Epithelial cell of proximal tubule (primary cell): Measurements from ENCODE around the gene ZBTB7A. TPM values are rescaled to one million over a fixed set of nuclear protein-coding genes. Genes with fewer than 3 reads are reported as not detected.

Experiments used
- DNase-seq: peaks from one replicate; pipeline ENCODE4 v3.0.0-alpha.2; 2011; ENCODE audit warnings: low read depth
- H3K4me3 ChIP-seq: 2 replicates; pipeline ENCODE4 v1.5.1; 2011; ENCODE audit warnings: low read depth, mild to moderate bottlenecking, low read length
- CTCF ChIP-seq: conservative IDR thresholded peaks from 2 replicates; pipeline ENCODE4 v1.5.1; 2012; ENCODE audit warnings: low read depth, mild to moderate bottlenecking, low read length
- total RNA-seq: library from RNA; depleted of rRNA; stranded (reverse); fragments of >200 nt; gene quantifications from 2 replicates; pipeline ENCODE4 v1.2.3, GENCODE V29; 2015

ZBTB7A gene
- total RNA-seq, result 22.1 and 28.1 TPM in 2 replicates

GRCh38 chr19:4066682-4067395 lies at the start of gene ZBTB7A:
TSS of gene ZBTB7A (minus strand) at chr19:4066899. CDS start at chr19:4055232, 11,667 bp downstream.
- DNase-seq, result no peak
- peak within 1 kb of the TSS; percentile 86 for H3K4me3 ChIP-seq
- no peak for TF ChIP-seq CTCF

DNA sequence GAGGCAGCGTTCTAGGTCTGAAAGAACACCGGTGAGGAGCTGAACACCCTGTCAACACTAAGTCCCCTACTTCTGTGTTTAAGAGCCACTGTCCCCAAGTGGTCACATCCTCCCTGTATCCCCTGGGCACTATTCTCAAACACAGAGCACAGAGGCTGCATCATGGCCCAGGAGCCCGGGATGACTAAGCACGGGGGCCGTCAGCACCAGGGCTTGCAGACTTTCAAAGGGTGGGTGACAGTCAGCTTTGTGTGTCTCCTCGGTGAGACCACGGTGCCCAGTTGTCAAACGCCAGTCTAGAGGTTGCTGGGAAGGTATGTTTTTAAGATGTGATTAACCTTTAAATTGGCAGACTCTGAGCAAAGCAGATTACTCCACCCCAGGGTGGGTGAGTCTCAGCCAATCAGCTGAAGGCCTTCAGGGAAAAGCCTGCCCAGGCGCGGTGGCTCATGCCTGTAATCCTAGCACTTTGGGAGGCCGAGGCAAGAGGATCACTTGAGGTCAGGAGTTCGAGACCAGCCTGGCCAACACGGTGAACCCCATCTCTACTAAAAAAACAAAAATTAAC lies 49.2 kb upstream of the ZBTB7A start:
- no peak for TF ChIP-seq CTCF
- H3K4me3 ChIP-seq, result no peak overlapping the region
- no peak for DNase-seq

DNA sequence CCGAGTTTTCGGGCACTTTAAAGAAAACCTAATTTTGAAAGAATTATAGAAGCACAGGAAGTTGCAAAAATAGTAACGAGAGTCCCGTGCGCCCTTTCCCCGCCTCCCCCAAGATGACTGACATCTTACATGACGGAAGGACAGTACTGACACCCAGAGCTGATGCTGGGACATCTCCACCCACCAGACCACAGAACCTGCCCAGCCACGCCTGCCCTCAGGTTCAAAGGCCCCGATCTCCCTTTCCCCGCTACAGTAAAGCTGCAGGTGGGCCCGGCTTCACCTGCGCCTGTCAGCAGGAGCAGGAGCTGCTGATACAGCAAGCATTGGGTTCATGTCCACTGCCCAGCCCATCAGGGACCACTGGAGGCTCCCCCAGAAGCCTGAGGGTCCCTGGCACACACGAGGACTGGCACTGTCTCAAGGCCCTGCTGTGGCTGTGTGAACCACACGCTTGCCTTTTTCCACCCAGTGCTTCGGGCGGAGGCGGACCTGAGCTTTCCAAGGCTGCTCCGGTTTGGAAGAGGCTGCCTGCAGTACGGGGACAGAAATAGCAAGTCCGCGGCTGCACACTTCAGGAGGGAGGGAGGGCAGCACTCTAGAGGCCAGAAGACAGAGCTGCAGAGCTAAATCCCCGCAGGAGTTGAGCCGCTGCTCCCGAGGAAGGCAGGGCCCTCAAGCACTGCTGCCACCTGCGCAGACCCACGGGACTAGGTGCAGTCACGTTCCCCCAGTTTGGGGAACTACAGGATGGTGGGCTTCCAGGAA lies 48.5 kb upstream of the ZBTB7A start:
- H3K4me3 ChIP-seq, result no peak overlapping the region
- DNase-seq, result no peak
- TF ChIP-seq CTCF, result no peak

GRCh38 chr19:4114181-4114580 lies 47.5 kb upstream of the ZBTB7A start:
- DNase-seq, result no peak
- TF ChIP-seq CTCF, result no peak
- no peak overlapping the region for H3K4me3 ChIP-seq

DNA sequence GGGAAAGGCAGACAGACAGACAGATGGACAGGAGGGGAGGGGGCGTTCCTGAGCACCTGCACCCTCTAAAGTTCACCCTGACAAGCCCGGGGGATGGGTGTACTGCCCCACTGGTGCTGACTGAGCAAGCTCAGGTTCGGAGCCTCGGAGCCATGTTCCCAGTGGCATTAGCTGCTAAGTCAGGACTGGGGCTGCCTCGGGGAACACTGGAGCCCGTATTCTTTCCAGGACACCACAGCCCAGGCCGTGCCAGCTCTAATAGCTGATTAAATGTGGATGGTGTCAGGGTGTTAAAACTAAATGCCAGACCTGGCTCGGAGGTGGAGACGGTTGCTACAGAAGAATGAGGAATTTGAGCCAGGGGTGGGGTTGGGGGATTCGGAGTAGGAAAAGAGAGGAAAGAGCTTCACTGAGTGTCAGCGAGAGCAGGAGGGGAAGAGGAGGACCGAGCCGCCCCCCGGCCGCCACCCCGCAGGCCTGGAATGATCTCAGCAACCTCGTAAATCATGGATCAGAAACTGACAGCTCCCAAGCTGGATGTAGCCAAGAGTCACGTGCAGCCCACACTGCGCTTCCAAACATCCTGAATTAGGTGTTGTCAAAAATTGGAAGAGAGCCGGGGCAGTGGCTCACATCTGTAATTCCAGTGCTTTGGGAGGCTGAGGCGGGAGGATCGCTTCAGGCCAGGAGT lies 46.8 kb upstream of the ZBTB7A start:
- no peak for TF ChIP-seq CTCF
- DNase-seq, result no peak

GRCh38 chr19:4112367-4112766 lies 45.7 kb upstream of the ZBTB7A start:
- H3K4me3 ChIP-seq, result no peak overlapping the region
- no peak for TF ChIP-seq CTCF
- no peak for DNase-seq

More for the DNA sequence above, 46.8 kb upstream of the ZBTB7A start:
- H3K4me3 ChIP-seq, result no peak overlapping the region
